Large intestine (tissue), 3 donors: Measurements from ENCODE around the gene NFATC1. TPM values are rescaled to one million over a fixed set of nuclear protein-coding genes. Genes with fewer than 3 reads are reported as not detected.

Source experiments
- DNase-seq, 2 donors: peaks; one replicate each; pipeline versions ENCODE4 v3.0.0 to v3.0.0-alpha.2; 2013
- H3K27ac ChIP-seq: one replicate; pipeline ENCODE4 v1.5.1; 2013; ENCODE audit warnings: low read length
- H3K27me3 ChIP-seq: 2 replicates; pipeline ENCODE4 v1.6.1; 2013; ENCODE audit warnings: low read length; ENCODE audit not compliant: control insufficient read depth, insufficient read depth
- H3K36me3 ChIP-seq: 2 replicates; pipeline ENCODE4 v1.6.1; 2013; ENCODE audit warnings: low read length; ENCODE audit not compliant: control insufficient read depth, insufficient read depth
- H3K4me1 ChIP-seq: one replicate; pipeline ENCODE4 v1.6.1; 2013; ENCODE audit warnings: low read length; ENCODE audit not compliant: control insufficient read depth, insufficient read depth
- H3K4me3 ChIP-seq: one replicate; pipeline ENCODE4 v1.5.1; 2013; ENCODE audit warnings: low read length
- H3K9me3 ChIP-seq: one replicate; pipeline ENCODE4 v1.6.1; 2013; ENCODE audit warnings: mild to moderate bottlenecking, low read depth, low read length, moderate library complexity; ENCODE audit not compliant: control insufficient read depth
- WGBS: methylation state at CpG from one replicate; pipeline ENCODE4 v1.1.5; 2013; ENCODE audit warnings: low lambda C conversion rate; ENCODE audit not compliant: insufficient coverage; 5-methylcytosine and 5-hydroxymethylcytosine counted together
- polyA plus RNA-seq: library from polyadenylated mRNA; unstranded; fragments of 120-200 nt; gene quantifications from one replicate; pipeline ENCODE4 v1.2.1, GENCODE V29; 2013

The NFATC1 gene
- polyA plus RNA-seq, 1 donor, result 6.9 TPM

DNA sequence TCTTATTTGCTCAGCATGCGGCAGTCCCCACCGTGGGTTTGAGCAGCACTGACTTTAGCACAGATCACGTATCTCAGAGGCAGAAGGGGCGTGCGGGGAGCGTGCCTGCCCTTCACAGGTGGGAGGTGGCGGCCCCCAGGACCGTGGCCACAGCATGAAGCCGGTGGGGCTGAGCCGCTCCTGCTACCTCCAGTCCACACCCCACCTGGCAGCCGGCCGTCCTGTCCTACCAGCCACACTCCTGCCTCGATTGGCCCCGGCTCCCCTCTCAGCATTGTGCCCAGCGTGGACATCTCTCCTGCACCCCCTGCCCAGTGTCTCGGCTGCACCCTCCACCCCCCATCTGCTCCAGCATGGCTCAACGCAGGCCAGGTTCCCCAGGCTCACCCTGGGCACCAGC is 73.6 kb downstream of the NFATC1 start:
- no peaks in the 10 kb centered on the region for H3K36me3 ChIP-seq
- peaks cover 3% of the 10 kb centered on the region for H3K9me3 ChIP-seq
- H3K27me3 ChIP-seq, result no peaks in the 10 kb centered on the region
- no peak overlapping the region for H3K4me3 ChIP-seq
- H3K4me1 ChIP-seq, result peaks cover 4% of the 10 kb centered on the region
- H3K27ac ChIP-seq, result no peak overlapping the region
- 100% methylated on average over 1 of the region's 17 CpGs for WGBS
- no peak for DNase-seq

GRCh38 chr18:79469751-79470505 is 74.2 kb downstream of the NFATC1 start:
- DNase-seq, result no peak
- Histone ChIP-seq H3K4me3 (no peak overlapping the region), H3K36me3 (no peaks in the 10 kb centered on the region), H3K27me3 (no peaks in the 10 kb centered on the region), H3K27ac (no peak overlapping the region), H3K9me3 (peaks cover 3% of the 10 kb centered on the region), H3K4me1 (peaks cover 4% of the 10 kb centered on the region)
- no CpG with 5 or more reads among the region's 33 CpGs for WGBS

GRCh38 chr18:79470547-79470946 is 74.8 kb downstream of the NFATC1 start:
- no CpG with 5 or more reads among the region's 21 CpGs for WGBS
- H3K36me3 ChIP-seq, result no peaks in the 10 kb centered on the region
- H3K4me1 ChIP-seq, result peaks cover 3% of the 10 kb centered on the region
- no peaks in the 10 kb centered on the region for H3K27me3 ChIP-seq
- no peak overlapping the region for H3K4me3 ChIP-seq
- no peak for DNase-seq
- no peak overlapping the region for H3K27ac ChIP-seq
- H3K9me3 ChIP-seq, result peaks cover 3% of the 10 kb centered on the region

DNA sequence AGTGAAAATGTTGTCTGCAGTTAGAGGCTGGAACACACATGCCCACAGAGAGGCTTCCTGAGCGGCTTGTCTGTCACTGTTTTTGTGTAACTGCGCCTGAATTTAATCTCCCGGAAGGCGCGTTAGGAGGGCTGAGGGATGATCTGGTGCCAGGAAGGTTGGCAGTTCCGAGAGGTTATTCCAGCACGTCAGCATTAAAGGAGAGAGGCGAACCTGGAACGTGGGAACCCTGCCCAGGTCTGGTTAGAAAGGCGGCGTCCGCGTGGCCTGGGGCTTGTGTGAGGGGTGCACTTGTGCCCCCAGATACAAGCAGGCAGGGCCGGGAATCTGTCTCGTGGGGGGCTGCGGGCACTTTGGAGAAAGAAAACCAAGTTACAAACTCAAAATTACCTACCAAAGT is 75.3 kb downstream of the NFATC1 start:
- WGBS, result no CpG with 5 or more reads among the region's 16 CpGs
- no peak for DNase-seq

GRCh38 chr18:79471597-79471996 is 75.9 kb downstream of the NFATC1 start:
- H3K36me3 ChIP-seq, result no peaks in the 10 kb centered on the region
- H3K27me3 ChIP-seq, result no peaks in the 10 kb centered on the region
- no peaks in the 10 kb centered on the region for H3K4me1 ChIP-seq
- H3K9me3 ChIP-seq, result peaks cover 14% of the 10 kb centered on the region
- H3K4me3 ChIP-seq, result no peak overlapping the region
- WGBS, result no CpG with 5 or more reads among the region's 16 CpGs
- no peak overlapping the region for H3K27ac ChIP-seq
- no peak for DNase-seq

More for the DNA sequence above, 75.3 kb downstream of the NFATC1 start:
- Histone ChIP-seq H3K9me3 (peaks cover 8% of the 10 kb centered on the region), H3K4me1 (no peaks in the 10 kb centered on the region), H3K27ac (no peak overlapping the region), H3K4me3 (no peak overlapping the region), H3K27me3 (no peaks in the 10 kb centered on the region), H3K36me3 (no peaks in the 10 kb centered on the region)

DNA sequence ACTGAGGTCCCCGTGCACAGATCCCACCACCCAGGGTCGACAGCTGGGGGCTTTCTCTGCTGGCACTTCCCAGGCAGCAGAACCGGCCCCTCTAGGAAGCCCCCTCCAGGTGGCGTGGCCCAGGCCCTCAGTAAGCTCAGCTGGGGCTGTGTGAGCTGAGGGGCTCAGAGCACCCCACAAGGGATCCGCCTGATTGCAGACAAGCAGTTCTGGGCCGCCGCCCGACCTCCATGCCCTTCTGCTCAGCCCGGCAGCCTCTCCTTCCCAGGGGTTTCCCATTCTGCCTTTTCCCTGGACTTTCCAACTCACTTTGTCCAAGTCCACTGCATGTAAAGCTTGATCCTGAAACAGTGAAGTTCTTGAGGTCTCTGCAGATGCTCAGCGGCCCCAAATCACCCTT is 76.4 kb downstream of the NFATC1 start:
- Histone ChIP-seq H3K36me3 (no peaks in the 10 kb centered on the region), H3K27me3 (no peaks in the 10 kb centered on the region), H3K9me3 (peaks cover 16% of the 10 kb centered on the region), H3K27ac (no peak overlapping the region), H3K4me3 (no peak overlapping the region), H3K4me1 (no peaks in the 10 kb centered on the region)
- DNase-seq, result no peak
- WGBS, result no CpG with 5 or more reads among the region's 10 CpGs

- Histone ChIP-seq H3K27me3 (no peaks in the 10 kb centered on the region), H3K9me3 (peaks cover 16% of the 10 kb centered on the region), H3K27ac (no peak overlapping the region), H3K4me1 (no peaks in the 10 kb centered on the region), H3K36me3 (no peaks in the 10 kb centered on the region), H3K4me3 (no peak overlapping the region)
- DNase-seq, result no peak
- 100% methylated on average over 1 of the region's 13 CpGs for WGBS
These were observed 77.2 kb downstream of the NFATC1 start for GRCh38 chr18:79472946-79473345.

DNA sequence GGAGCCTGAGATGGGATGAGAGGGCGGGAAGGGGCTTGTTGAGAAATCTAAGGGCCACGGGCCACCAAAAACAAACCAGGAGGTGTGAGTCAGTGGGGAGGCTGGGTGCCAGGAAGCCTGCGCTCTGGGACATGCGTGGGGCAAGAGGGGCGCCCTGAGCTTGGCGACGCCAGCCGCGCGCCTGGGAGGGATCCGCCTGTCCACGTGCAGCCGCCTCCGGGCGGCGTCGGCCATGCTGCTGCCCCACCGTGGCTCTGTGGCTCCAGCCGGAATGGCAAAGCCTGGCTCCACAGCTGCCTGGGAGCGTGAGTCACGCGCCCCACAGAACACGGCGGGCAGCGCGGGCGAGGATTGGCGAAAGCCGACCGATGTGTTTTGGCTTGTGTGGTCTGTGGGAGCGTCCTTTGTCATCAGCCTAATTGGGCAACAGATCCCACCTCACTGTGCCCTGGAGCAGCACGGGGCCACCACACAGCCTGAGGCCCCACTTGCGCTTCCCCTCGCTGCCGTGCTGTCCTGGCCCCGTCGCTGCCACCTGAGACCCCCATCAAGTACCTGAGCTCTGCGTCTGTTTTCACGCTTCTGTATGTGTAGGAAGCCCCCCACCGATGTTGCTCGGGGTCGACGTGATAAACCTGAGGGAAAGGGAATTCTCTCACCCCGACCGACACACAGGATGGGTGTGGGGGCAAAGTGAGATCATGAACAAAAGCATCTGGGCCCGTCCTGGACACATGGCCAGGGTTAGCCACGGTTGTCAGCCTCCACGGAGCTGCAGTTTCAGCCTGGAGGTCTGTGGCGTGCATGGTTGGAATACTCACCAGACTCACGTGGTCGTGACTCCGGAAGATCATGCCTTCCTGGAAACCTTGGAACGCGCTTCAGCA is 80.5 kb downstream of the NFATC1 start:
- no CpG with 5 or more reads among the region's 54 CpGs for WGBS
- Histone ChIP-seq H3K4me1 (no peaks in the 10 kb centered on the region), H3K9me3 (peaks cover 16% of the 10 kb centered on the region), H3K4me3 (no peak overlapping the region), H3K27ac (no peak overlapping the region), H3K27me3 (no peaks in the 10 kb centered on the region), H3K36me3 (no peaks in the 10 kb centered on the region)
- no peak for DNase-seq

DNA sequence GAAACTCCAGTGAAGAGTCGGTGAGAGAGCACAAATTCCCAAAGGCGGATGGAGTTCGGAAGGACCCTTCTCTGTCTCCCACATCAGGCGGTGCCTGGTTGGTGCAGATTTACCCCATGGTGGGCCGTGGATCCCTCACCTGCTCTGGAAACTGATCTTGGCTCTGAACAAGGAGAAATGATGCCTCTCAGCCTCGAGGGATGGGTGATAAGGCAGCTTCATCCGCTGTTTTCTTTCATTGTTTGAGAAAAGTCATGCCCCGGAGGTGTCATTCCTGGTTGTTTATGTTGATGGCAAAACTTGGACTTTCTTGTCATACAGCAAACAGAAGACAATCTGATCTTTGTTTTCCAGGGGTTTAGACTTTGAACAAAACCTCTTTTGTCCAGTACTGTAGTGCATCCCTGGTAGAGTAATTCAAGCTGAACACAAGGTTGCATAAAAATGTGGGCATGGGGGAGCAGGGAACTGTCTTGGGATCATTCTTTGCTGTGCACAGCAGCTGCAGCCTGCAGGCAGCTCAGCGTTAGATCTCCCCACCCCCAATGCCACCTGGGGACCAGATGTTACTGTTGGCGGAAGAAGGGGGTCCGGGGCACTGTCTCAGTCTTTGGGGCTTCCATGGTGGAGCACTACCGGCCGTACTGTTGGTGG is 81.3 kb downstream of the NFATC1 start:
- H3K27ac ChIP-seq, result no peak overlapping the region
- no peak overlapping the region for H3K4me3 ChIP-seq
- peaks cover 15% of the 10 kb centered on the region for H3K9me3 ChIP-seq
- DNase-seq, result no peak
- WGBS, result no CpG with 5 or more reads among the region's 13 CpGs
- H3K4me1 ChIP-seq, result no peaks in the 10 kb centered on the region
- no peaks in the 10 kb centered on the region for H3K36me3 ChIP-seq
- H3K27me3 ChIP-seq, result no peaks in the 10 kb centered on the region

- no CpG with 5 or more reads among the region's 22 CpGs for WGBS
- Histone ChIP-seq H3K4me1 (no peaks in the 10 kb centered on the region), H3K36me3 (no peaks in the 10 kb centered on the region), H3K27ac (no peak overlapping the region), H3K27me3 (no peaks in the 10 kb centered on the region), H3K4me3 (no peak overlapping the region), H3K9me3 (peaks cover 12% of the 10 kb centered on the region)
- no peak for DNase-seq
These were observed 82.2 kb downstream of the NFATC1 start for GRCh38 chr18:79477711-79478483.
